ENCODE data around the gene CUL7.
"Not testable (repeated sequence)": the region's sequence is repeated elsewhere in the genome, so short reads cannot be mapped to it uniquely, and the experiment has no call there.

CUL7 gene

DNA sequence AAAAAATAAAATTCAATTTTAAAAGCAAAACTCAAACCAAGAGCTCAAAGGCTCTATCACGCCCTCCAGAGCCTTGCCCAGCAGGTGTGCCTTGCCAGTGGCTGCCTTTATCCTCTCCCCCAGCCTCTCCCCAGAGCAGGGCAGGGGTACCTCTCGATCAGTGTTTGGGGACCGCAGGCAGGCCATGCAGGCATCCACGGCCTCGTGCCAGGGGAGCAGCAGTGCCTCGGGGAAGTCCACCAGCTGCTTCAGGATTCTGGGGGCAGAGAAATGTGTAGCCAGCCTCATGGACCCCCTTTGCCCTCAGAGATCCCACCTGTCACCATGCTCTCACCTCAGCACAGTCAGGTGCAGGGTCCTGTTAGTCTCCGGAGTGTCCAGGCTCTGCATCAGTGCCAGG lies 5.7 kb downstream of the CUL7 start:
- H3K36me3 ChIP-seq (ENCODE audit: control insufficient read depth, insufficient read depth, low read length) = peaks cover 34% of the 10 kb centered on the region
- H3K27me3 ChIP-seq (replicated peaks; ENCODE audit: control insufficient read depth, insufficient read depth, low read length) = no peaks in the 10 kb centered on the region
- TF ChIP-seq, protein P1, sequence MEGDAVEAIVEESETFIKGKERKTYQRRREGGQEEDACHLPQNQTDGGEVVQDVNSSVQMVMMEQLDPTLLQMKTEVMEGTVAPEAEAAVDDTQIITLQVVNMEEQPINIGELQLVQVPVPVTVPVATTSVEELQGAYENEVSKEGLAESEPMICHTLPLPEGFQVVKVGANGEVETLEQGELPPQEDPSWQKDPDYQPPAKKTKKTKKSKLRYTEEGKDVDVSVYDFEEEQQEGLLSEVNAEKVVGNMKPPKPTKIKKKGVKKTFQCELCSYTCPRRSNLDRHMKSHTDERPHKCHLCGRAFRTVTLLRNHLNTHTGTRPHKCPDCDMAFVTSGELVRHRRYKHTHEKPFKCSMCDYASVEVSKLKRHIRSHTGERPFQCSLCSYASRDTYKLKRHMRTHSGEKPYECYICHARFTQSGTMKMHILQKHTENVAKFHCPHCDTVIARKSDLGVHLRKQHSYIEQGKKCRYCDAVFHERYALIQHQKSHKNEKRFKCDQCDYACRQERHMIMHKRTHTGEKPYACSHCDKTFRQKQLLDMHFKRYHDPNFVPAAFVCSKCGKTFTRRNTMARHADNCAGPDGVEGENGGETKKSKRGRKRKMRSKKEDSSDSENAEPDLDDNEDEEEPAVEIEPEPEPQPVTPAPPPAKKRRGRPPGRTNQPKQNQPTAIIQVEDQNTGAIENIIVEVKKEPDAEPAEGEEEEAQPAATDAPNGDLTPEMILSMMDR (IDR thresholded peaks at IDR 0.05; ENCODE audit: insufficient read depth, low read length, poor library complexity, severe bottlenecking) = no peak
- no peak overlapping the region for H3K4me3 ChIP-seq (replicated peaks; ENCODE audit: low read depth, low read length)
- DNase-seq (ENCODE audit: extremely low read depth, insufficient read length) = no peak

DNA sequence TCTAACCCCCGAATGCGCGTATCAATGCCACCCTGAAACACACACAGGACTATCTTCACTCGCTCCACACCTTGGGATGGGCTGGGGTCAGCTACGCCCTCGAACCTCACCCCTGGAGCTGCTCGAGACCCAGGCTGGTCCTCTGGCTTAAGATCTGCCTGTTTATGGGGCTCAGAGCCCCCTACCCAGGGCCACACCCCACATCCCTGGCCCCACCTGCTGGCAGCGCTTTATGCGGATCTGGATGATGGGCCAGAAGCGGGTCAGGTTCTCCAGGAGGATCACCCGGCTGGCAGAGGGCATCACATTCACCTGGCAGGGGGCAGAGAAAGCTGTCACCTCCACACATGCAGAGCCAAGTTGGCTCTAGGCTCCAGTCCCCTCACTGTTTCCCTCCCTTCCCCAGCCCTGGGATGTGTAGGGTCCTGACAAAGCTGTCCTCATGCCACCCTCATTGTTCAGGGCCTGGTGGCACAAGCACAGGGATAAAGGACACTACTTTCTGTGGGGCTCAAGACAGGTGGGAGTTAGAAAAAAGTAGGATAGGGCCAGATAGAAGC lies 8.2 kb downstream of the CUL7 start:
- peaks cover 40% of the 10 kb centered on the region for H3K36me3 ChIP-seq (ENCODE audit: control insufficient read depth, insufficient read depth, low read length)
- no peaks in the 10 kb centered on the region for H3K27me3 ChIP-seq (replicated peaks; ENCODE audit: control insufficient read depth, insufficient read depth, low read length)
- no peak for DNase-seq (ENCODE audit: extremely low read depth, insufficient read length)
- H3K4me3 ChIP-seq (replicated peaks; ENCODE audit: low read depth, low read length) = no peak overlapping the region
- TF ChIP-seq, protein P1 (IDR thresholded peaks at IDR 0.05; ENCODE audit: insufficient read depth, low read length, poor library complexity, severe bottlenecking) = no peak

DNA sequence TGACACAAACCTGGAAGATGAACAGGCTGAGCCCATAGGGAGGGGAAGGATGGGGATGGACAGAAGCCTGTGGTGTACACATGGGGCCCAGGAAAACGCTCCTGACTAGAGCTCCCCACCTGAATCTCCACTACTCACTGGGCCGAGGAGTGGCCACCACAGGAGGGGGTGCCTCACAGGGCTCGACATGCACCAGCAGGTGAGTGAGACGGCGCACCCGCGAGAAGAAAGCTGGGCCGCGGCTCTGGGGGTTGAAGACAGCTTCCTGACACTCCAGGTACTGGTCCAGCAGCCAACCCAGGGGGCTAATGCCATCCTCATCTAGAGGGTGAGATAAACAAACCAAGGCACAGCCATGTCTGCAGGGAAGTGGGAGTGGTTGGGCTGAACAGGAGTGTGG lies 10.3 kb downstream of the CUL7 start:
- H3K36me3 ChIP-seq (ENCODE audit: control insufficient read depth, insufficient read depth, low read length) = peaks cover 34% of the 10 kb centered on the region
- H3K4me3 ChIP-seq (replicated peaks; ENCODE audit: low read depth, low read length) = no peak overlapping the region
- H3K27me3 ChIP-seq (replicated peaks; ENCODE audit: control insufficient read depth, insufficient read depth, low read length) = no peaks in the 10 kb centered on the region
- no peak for DNase-seq (ENCODE audit: extremely low read depth, insufficient read length)
- TF ChIP-seq, protein P1 (IDR thresholded peaks at IDR 0.05; ENCODE audit: insufficient read depth, low read length, poor library complexity, severe bottlenecking) = no peak

DNA sequence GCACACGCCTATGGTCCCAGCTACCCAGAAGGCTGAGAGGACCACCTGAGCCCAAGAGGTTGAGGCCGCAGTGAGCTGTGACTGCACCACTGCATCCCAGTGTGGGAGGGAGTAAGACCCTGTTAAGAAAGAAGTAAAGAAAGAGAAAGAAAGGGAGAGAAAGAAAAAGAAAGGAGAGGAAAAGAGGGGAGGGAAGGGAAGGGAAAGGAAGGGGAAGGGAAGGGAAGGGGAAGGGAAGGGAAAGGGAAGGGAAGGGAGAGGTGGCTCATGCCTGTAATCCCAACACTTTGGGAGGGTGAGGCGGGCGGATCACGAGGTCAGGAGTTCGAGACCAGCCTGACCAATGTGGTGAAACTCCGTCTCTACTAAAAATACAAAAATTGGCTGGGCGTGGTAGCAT lies 12.2 kb downstream of the CUL7 start:
- H3K4me3 ChIP-seq (replicated peaks; ENCODE audit: low read depth, low read length); H3K27me3 ChIP-seq (replicated peaks; ENCODE audit: control insufficient read depth, insufficient read depth, low read length); DNase-seq (ENCODE audit: extremely low read depth, insufficient read length): not testable (repeated sequence)
- peaks cover 35% of the 10 kb centered on the region for H3K36me3 ChIP-seq (ENCODE audit: control insufficient read depth, insufficient read depth, low read length)

DNA sequence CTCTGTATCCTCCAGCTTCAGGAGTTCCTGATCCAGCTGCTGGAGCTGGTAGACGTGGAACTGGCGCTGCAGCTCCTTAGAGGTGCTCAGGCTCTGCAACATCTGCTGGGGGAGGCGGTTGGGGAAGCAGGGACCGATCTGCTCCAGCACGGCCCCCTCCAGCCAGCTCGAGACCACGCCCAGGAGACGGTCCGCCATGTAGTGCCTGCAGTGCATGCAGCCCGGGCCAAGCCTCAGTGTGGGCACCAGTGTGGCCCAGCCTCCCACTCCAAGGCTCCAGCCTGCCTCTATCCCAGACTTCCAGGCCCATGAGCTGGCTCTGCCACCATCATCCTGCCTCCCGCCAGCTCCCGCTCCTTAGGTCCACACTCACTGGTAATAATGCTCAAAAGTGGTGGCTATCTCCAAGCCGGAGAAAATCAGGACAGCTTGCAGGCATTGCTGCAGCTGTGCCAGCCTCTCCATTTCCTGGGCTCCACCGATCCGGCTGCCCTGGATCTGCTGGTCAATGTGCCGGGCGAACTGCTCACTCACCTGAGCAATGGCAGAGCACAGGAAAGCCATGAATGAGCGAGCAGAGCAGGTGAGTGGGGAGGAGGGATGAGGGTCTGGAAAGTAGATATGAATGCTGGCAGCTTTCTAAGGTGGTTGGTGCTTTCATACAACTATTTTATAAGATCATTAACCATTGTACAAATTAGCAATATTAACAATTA lies 13.0 kb downstream of the CUL7 start:
- Histone ChIP-seq H3K36me3 (ENCODE audit: control insufficient read depth, insufficient read depth, low read length) (peaks cover 34% of the 10 kb centered on the region), H3K4me3 (replicated peaks; ENCODE audit: low read depth, low read length) (no peak overlapping the region), H3K27me3 (replicated peaks; ENCODE audit: control insufficient read depth, insufficient read depth, low read length) (no peaks in the 10 kb centered on the region)
- TF ChIP-seq, protein P1 (IDR thresholded peaks at IDR 0.05; ENCODE audit: insufficient read depth, low read length, poor library complexity, severe bottlenecking) = no peak
- DNase-seq (ENCODE audit: extremely low read depth, insufficient read length) = no peak

DNA sequence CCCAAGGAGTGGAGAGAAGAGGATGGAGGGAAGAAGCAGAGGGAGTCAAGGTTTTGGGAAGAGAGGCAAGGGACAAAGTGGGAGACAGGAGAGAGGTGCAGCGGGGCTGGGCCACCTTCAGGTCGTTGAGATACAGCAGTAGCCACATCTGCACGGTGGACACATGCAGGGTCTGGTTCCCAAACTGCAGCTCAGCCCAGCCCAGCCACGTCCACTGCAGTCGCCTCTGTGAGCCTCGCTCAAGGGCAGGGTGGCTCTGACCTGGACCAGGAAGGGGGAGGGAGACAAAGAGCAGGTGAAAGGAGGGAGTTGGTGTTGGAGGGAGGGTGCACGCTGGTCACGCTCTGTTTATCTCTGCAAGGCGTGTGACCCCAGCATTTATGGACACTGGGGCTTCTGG lies 14.9 kb downstream of the CUL7 start:
- H3K36me3 ChIP-seq (ENCODE audit: control insufficient read depth, insufficient read depth, low read length) = peaks cover 36% of the 10 kb centered on the region
- no peak for DNase-seq (ENCODE audit: extremely low read depth, insufficient read length)
- no peak overlapping the region for H3K4me3 ChIP-seq (replicated peaks; ENCODE audit: low read depth, low read length)
- TF ChIP-seq, protein P1 (IDR thresholded peaks at IDR 0.05; ENCODE audit: insufficient read depth, low read length, poor library complexity, severe bottlenecking) = no peak
- H3K27me3 ChIP-seq (replicated peaks; ENCODE audit: control insufficient read depth, insufficient read depth, low read length) = no peaks in the 10 kb centered on the region

Data from GM06990 (cell line).